Loucy (cell line): Measurements from ENCODE around the gene TMEM131.
"Not testable (repeated sequence)": the region's sequence is repeated elsewhere in the genome, so short reads cannot be mapped to it uniquely, and the experiment has no call there.

Experiments
- H2AFZ ChIP-seq: fragments of 200-600 bp; sonication (generic); 2 replicates; pipeline ENCODE4 v1.6.0; 2016; ENCODE audit warnings: antibody characterized with exemption, mild to moderate bottlenecking, low read length, moderate library complexity
- H3F3A ChIP-seq: fragments of 200-600 bp; 2 replicates; pipeline ENCODE4 v1.6.0; 2016; ENCODE audit warnings: antibody characterized with exemption, low read depth, mild to moderate bottlenecking
- H3K27me3 ChIP-seq: fragments of 200-600 bp; sonication (generic); 2 replicates; pipeline ENCODE4 v1.6.1; 2014; ENCODE audit warnings: low read length, mild to moderate bottlenecking; ENCODE audit not compliant: insufficient read depth, poor library complexity, severe bottlenecking
- H3K36me3 ChIP-seq: fragments of 200-600 bp; sonication (generic); 2 replicates; pipeline ENCODE4 v1.6.1; 2016; ENCODE audit warnings: low read length; ENCODE audit not compliant: insufficient read depth
- H3K4me1 ChIP-seq: fragments of 200-600 bp; sonication (generic); 2 replicates; pipeline ENCODE4 v1.5.1; 2014; ENCODE audit warnings: low read length, mild to moderate bottlenecking; ENCODE audit not compliant: insufficient read depth, poor library complexity, severe bottlenecking
- H3K4me2 ChIP-seq: fragments of 200-600 bp; sonication (generic); 2 replicates; pipeline ENCODE4 v1.6.0; 2014; ENCODE audit warnings: antibody characterized with exemption, low read length, low read depth, mild to moderate bottlenecking; ENCODE audit not compliant: poor library complexity, severe bottlenecking
- H3K4me3 ChIP-seq: fragments of 200-600 bp; sonication (generic); 2 replicates; pipeline ENCODE4 v1.5.1; 2014; ENCODE audit warnings: low read length, mild to moderate bottlenecking, mixed read lengths; ENCODE audit not compliant: poor library complexity, severe bottlenecking
- H3K79me2 ChIP-seq: fragments of 200-600 bp; sonication (generic); 2 replicates; pipeline ENCODE4 v1.6.1; 2014; ENCODE audit warnings: low read length; ENCODE audit not compliant: insufficient read depth
- H3K9ac ChIP-seq: fragments of 200-600 bp; sonication (generic); 2 replicates; pipeline ENCODE4 v1.6.0; 2014; ENCODE audit warnings: mild to moderate bottlenecking, low read depth, low read length, moderate library complexity; ENCODE audit not compliant: poor library complexity, severe bottlenecking
- H3K9me2 ChIP-seq: fragments of 200-600 bp; sonication (generic); replicated peaks from 2 replicates; pipeline ENCODE4 v1.6.1; 2016; ENCODE audit warnings: low read depth, low read length, mixed read lengths
- H3K9me3 ChIP-seq: fragments of 200-600 bp; sonication (generic); 2 replicates; pipeline ENCODE4 v1.6.1; 2014; ENCODE audit warnings: mild to moderate bottlenecking, antibody characterized with exemption, low read length, low read depth; ENCODE audit not compliant: insufficient read depth
- H4K20me1 ChIP-seq: fragments of 200-600 bp; sonication (generic); 2 replicates; pipeline ENCODE4 v1.6.0; 2014; ENCODE audit warnings: antibody characterized with exemption, low read length, mild to moderate bottlenecking; ENCODE audit not compliant: insufficient read depth, poor library complexity, severe bottlenecking
- CTCF ChIP-seq: fragments of 200-600 bp; sonication (generic); conservative IDR thresholded peaks from 2 replicates; pipeline ENCODE4 v1.5.1; 2014; ENCODE audit warnings: mild to moderate bottlenecking, antibody characterized with exemption, low read length
- EZH2phosphoT487 ChIP-seq: fragments of 200-600 bp; IDR thresholded peaks from 2 replicates; pipeline ENCODE4 v1.6.1; 2018; ENCODE audit warnings: antibody characterized with exemption, mild to moderate bottlenecking, moderate library complexity, borderline replicate concordance

TMEM131 gene

GRCh38 chr2:97900806-97901205 is 94.9 kb downstream of the TMEM131 start:
- no peaks in the 10 kb centered on the region for H3K9me2 ChIP-seq
- H3K4me2 ChIP-seq: no peak overlapping the region
- H4K20me1 ChIP-seq: no peaks in the 10 kb centered on the region
- no peaks in the 10 kb centered on the region for H3F3A ChIP-seq
- H3K4me3 ChIP-seq: no peak overlapping the region
- H2AFZ ChIP-seq: no peak overlapping the region
- H3K4me1 ChIP-seq: no peaks in the 10 kb centered on the region
- H3K27me3 ChIP-seq: no peaks in the 10 kb centered on the region
- TF ChIP-seq EZH2phosphoT487 (no peak), CTCF (no peak)
- no peak overlapping the region for H3K9ac ChIP-seq
- no peaks in the 10 kb centered on the region for H3K9me3 ChIP-seq
- H3K36me3 ChIP-seq: no peaks in the 10 kb centered on the region
- H3K79me2 ChIP-seq: no peaks in the 10 kb centered on the region

- H3K9me2 ChIP-seq, H2AFZ ChIP-seq, H3K27me3 ChIP-seq, H3K79me2 ChIP-seq, H3K4me2 ChIP-seq, H3K36me3 ChIP-seq, H3K9ac ChIP-seq, H3K9me3 ChIP-seq, H4K20me1 ChIP-seq, H3F3A ChIP-seq, H3K4me3 ChIP-seq, H3K4me1 ChIP-seq: not testable (repeated sequence)
These were observed 102.7 kb downstream of the TMEM131 start for GRCh38 chr2:97893042-97893441.

GRCh38 chr2:97891611-97892010 is 104.1 kb downstream of the TMEM131 start:
- no peak for TF ChIP-seq CTCF
- TF ChIP-seq EZH2phosphoT487: no peak
- Histone ChIP-seq H3K4me1 (no peaks in the 10 kb centered on the region), H3K27me3 (no peaks in the 10 kb centered on the region), H3K4me3 (no peak overlapping the region), H3K36me3 (peaks cover 13% of the 10 kb centered on the region), H3F3A (no peaks in the 10 kb centered on the region), H4K20me1 (no peaks in the 10 kb centered on the region), H3K79me2 (no peaks in the 10 kb centered on the region), H3K4me2 (no peak overlapping the region), H3K9ac (no peak overlapping the region), H3K9me2 (no peaks in the 10 kb centered on the region), H3K9me3 (peaks cover 3% of the 10 kb centered on the region; the same call in 1 of the 2 replicates), H2AFZ (no peak overlapping the region)

GRCh38 chr2:97889156-97889555 is 106.6 kb downstream of the TMEM131 start:
- H3K79me2 ChIP-seq: no peaks in the 10 kb centered on the region

More at GRCh38 chr2:97889156-97889555, 106.6 kb downstream of the TMEM131 start:
- Histone ChIP-seq H3F3A (no peaks in the 10 kb centered on the region), H4K20me1 (no peaks in the 10 kb centered on the region), H3K4me2 (no peak overlapping the region), H3K4me1 (no peaks in the 10 kb centered on the region), H3K4me3 (no peak overlapping the region), H3K27me3 (no peaks in the 10 kb centered on the region), H2AFZ (no peak overlapping the region), H3K36me3 (peaks cover 27% of the 10 kb centered on the region), H3K9me3 (peaks cover 16% of the 10 kb centered on the region), H3K9ac (no peak overlapping the region), H3K9me2 (no peaks in the 10 kb centered on the region)
- no peak for TF ChIP-seq EZH2phosphoT487
- TF ChIP-seq CTCF: no peak
